ENCODE data around the gene F12.
"Not testable (repeated sequence)": the region's sequence is repeated elsewhere in the genome, so short reads cannot be mapped to it uniquely, and the experiment has no call there.

The F12 gene

GRCh38 chr5:177432143-177432838, 22.9 kb upstream of the F12 start:
- no peak for DNase-seq

GRCh38 chr5:177431317-177432142, 22.2 kb upstream of the F12 start:
- DNase-seq = no peak

- no peak for DNase-seq
Measured at GRCh38 chr5:177430972-177431316, 21.6 kb upstream of the F12 start.

GRCh38 chr5:177430140-177430951, 21.0 kb upstream of the F12 start:
- DNase-seq = no peak

GRCh38 chr5:177429248-177430040, 20.1 kb upstream of the F12 start:
- DNase-seq = no peak

- DNase-seq = no peak
Measured at GRCh38 chr5:177428574-177429217, 19.3 kb upstream of the F12 start.

GRCh38 chr5:177427919-177428573, 18.7 kb upstream of the F12 start:
- DNase-seq = no peak

- DNase-seq = no peak
Measured at GRCh38 chr5:177427211-177427822, 18.0 kb upstream of the F12 start.

- DNase-seq = no peak
Measured at GRCh38 chr5:177426566-177427210, 17.3 kb upstream of the F12 start, which contains the start of gene GRK6. TSS of gene GRK6 (plus strand) at chr5:177426676. CDS start at chr5:177426846, 170 bp downstream.

GRCh38 chr5:177425801-177426565, 16.6 kb upstream of the F12 start:
- peak; percentile 98 for DNase-seq

GRCh38 chr5:177425196-177425800, 15.9 kb upstream of the F12 start:
- DNase-seq = no peak

- DNase-seq = no peak
Measured at GRCh38 chr5:177423671-177424070, 14.3 kb upstream of the F12 start.

- no peak for DNase-seq
Measured at GRCh38 chr5:177421062-177421798, 11.9 kb upstream of the F12 start.

- DNase-seq = not testable (repeated sequence)
Measured at GRCh38 chr5:177420472-177420871, 11.1 kb upstream of the F12 start.

GRCh38 chr5:177419046-177419445, 9.7 kb upstream of the F12 start:
- DNase-seq = no peak

GRCh38 chr5:177417081-177417480, 7.7 kb upstream of the F12 start:
- not testable (repeated sequence) for DNase-seq

- no peak for DNase-seq
Measured at GRCh38 chr5:177414481-177414880, 5.1 kb upstream of the F12 start.

- no peak for DNase-seq
Measured at GRCh38 chr5:177412603-177413233, 3.4 kb upstream of the F12 start.

Data from NCI-H510A (cell line).